Head of caudate nucleus (tissue), 42 donors: ENCODE results near the gene EEF2.
"Not testable (repeated sequence)": the region's sequence is repeated elsewhere in the genome, so short reads cannot be mapped to it uniquely, and the experiment has no call there.

ENCODE experiments used
- DNase-seq, 42 donors: peaks; one replicate each; pipeline versions ENCODE4 v3.0.0 to v3.0.0-alpha.2; 2020 to 2021; ENCODE audit warnings: mixed read lengths in 7 of 42
- intact Hi-C: fragments of 100-400 bp; cut with DNase I; formaldehyde crosslinking; loops from one replicate; pipeline ENCODE4 v1.15.0; 2022

Gene EEF2

DNA sequence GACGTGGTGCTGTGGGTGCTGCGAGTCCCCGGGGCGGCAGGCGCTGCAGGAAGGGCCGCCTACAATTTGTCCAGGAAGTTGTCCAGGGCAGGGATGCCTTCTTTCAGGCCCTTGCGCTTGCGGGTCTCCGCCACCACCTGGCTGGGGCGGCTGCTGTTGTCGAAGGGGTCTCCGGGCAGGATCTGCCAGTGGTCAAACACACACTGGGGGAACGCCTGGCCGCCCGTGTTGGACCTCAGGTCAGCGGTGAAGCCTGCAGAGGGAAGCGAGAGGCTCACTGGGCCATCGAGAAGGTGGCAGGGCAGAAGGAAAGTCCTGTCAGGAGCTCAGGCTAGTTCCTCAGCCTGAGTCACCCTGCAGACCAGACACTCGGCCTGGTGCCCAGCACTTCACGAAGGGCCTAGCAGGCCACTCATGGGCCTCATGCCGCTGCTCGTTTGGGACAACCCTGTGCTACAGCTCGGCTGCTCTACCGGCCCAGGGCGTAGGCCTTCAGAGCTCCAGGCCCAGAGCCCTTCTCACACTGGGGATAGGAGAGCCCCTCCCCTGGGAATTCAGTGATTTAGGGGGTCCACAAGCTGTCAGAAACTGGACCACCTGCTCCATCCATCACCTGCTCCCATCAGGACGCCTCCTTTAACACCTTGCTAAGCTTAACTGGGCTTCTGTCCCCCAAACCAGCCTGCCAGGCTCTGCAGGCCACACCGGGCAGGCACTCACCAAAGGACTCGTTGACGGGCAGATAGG lies 8.6 kb downstream of the EEF2 start:
- DNase-seq = peak in 3 of 42 donors; percentile 38 to 68 (median 54)
- intact Hi-C loops = loop anchor here (10.0 kb wide), 1 partner anchor 212 kb away; the partner anchor contains the start of genes APBA3 and MRPL54

DNA sequence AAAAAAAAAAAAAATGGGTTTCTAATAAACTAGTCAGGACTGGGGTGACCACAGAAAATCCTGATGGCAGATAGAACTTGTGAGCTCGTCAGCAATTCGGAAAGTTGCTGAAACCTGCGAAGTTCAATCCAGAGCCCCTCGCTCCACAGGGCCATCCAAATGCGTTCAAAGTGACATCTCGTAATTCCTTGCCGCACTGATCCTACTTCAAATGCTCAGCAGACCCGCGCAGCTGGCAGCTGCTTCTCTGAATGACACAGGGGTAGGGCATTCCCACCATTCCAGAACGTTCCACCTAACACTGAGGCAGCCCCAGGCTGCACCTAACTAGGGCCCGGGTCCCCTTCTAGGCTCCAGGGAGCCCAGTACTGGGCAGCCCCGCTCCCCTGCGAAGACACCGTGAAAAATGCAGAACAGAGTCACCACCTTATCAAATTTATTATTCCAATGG lies 9.6 kb downstream of the EEF2 start:
- DNase-seq = no peak

DNA sequence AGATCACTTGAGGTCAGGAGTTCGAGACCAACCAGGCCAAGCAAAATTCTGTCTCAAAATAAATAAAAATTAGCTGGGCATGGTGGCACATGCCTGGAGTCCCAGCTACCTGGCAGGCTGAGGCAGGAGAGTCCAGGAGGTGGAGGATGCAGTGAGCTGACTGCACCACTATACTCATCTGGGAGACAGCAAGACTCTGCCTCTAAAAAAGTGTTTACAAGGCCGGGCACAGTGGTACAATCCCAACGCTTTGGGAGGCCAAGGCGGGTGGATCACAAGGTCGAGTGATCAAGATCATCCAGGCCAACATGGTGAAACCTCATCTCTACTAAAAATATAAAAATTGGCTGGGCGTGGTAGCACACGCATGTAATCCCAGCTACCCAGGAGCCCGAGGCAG lies 10.1 kb downstream of the EEF2 start:
- intact Hi-C loops = loop anchor here (10.0 kb wide), 1 partner anchor 210 kb away; the partner anchor contains the start of genes APBA3 and MRPL54
- peak in 1 of 42 donors; percentile 37 for DNase-seq

More for the DNA sequence above, 9.6 kb downstream of the EEF2 start:
- intact Hi-C loops = loop anchor here (10.0 kb wide), 1 partner anchor 211 kb away; the partner anchor contains the start of genes APBA3 and MRPL54

- peak; percentile 96 to 99 (median 98) for DNase-seq
- intact Hi-C loops = loop anchor here (10.0 kb wide), 1 partner anchor 206 kb away; the partner anchor contains the start of genes APBA3 and MRPL54
These were observed 14.3 kb downstream of the EEF2 start, which contains the start of gene DAPK3 for GRCh38 chr19:3970808-3971598. DAPK3 (minus strand) TSS chr19:3971099; CDS start chr19:3969735, 1,364 bp downstream.

DNA sequence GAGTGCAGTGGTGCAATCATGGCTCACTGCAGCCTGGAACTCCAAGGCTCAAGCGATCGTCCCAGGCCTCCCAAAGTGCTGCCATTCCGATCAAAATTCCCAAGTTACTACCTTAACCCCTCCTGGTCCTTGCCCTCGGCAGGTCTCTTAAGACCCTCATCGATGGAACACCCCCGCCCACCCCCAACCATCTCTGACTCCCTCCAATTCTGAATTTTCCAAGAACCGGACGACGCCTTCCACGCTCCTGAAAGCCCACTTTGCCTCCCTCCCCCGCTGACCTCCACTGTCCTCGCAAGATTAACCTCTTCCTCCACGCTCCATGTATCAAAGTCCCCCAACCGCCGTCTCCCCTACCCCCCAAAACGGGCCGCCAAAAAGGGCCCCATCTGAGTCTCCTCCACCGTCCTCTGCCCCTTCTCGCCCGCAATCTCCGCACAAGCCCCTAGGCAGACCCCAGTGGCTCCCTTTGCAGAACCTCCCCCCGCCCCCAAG lies 14.9 kb downstream of the EEF2 start:
- intact Hi-C loops = loop anchor here (10.0 kb wide), 1 partner anchor 206 kb away; the partner anchor contains the start of genes APBA3 and MRPL54
- DNase-seq = no peak

DNA sequence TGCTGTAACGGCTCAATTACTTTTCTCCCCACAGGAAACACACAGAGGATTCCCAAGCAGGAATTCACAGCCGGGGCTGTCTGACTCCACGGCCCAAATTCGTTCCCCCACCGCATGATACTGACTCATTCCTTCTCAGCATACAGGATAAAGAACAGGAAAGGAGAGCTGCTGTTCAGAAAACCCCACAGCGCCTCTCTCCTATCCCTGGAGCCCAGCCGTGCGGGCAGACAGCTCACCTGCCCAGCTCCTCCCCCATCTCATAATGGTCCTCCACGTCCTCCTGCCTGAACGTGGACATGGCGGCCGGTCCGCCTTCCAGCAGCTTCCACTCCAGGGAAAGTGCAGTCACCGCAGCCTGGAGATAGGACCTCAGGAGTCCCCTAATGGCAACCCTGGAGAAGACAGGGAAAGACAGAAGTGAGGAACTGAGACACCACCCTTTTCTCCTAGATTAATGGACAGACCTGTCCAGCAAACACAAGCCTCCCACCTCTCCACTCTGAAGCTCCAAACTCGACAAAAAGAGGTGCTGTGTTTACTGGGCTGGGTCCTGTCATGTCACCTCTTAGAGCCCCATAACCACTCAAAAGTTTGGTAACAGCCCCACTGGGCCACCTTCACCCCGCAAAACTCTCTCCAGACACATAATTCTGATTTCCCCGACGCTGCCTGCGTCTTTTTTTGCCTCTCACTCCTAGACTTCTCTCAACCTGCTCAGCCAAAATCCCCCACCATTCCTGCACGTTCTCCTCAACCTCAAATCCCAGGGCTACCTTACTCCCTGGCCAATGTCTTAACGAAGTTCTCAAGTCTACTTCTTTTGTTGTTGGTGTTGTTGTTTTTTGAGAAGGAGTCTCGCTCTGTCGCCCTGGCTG lies 15.6 kb downstream of the EEF2 start:
- peak in 2 of 42 donors; percentile 34 to 47 for DNase-seq

DNA sequence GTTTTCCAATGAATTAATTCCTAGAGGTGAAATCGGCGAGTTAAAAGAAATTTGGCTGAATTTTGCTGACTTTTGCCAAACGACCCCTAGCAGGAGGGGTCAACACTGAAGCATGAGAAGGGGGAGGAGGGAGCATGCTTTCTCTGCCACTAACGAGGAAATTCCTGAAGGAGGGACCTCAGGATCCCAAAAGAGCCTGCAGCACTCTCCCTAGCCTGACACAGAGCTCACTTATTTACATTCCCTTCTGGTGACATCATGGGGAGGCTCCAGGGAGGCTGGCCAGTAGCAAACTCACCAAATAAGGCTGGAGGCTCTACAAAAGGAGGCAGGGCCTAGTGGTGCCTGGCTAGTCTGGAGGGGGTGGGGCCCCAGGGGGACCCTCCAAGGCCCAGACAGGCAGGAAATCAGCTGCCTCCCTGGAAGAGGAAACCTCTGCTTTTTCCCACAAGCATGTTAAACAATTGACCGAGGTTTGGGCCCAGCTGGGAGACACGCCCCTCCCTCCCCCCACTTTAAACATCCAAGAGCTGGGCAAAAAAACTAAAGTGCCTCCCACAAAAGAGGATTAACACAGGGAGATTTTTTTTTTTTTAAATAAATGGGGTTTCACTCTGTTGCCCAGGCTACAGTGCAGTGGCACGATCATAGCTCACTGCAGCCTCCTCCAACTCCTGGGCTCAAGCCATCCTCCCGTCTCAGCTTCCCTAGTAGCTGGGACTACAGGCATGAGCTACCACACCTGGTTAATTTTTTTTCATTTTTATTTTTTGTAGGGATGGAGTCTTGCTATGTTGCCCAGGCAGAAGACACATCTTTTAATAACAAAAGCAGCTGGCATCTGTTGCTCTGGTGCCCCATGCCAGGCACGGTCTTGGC lies 16.5 kb downstream of the EEF2 start:
- intact Hi-C loops = no loop called here
- peak in 1 of 42 donors; percentile 43 for DNase-seq

More for the DNA sequence above, 15.6 kb downstream of the EEF2 start:
- intact Hi-C loops = loop anchor here (10.0 kb wide), 1 partner anchor 205 kb away; the partner anchor contains the start of genes APBA3 and MRPL54

DNA sequence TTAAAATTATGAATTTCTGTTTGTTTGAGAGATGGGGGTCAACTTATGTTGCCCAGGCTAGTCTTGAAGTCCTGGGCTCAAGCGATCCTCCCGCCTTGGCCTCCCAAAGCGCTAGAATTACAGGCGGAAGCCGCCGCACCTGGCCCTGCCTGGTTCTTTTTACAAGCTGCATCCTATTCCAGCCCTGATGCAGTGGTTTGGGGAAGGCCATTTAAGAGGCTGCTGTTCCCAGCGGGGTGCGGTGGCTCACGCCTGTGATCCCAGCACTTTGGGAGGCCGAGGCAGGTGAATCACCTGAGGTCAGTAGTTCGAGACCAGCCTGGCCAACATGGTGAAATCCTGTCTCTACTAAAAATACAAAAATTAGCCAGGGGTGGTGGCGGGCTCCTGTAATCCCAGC lies 17.3 kb downstream of the EEF2 start:
- DNase-seq, intact Hi-C loops: not testable (repeated sequence)

DNA sequence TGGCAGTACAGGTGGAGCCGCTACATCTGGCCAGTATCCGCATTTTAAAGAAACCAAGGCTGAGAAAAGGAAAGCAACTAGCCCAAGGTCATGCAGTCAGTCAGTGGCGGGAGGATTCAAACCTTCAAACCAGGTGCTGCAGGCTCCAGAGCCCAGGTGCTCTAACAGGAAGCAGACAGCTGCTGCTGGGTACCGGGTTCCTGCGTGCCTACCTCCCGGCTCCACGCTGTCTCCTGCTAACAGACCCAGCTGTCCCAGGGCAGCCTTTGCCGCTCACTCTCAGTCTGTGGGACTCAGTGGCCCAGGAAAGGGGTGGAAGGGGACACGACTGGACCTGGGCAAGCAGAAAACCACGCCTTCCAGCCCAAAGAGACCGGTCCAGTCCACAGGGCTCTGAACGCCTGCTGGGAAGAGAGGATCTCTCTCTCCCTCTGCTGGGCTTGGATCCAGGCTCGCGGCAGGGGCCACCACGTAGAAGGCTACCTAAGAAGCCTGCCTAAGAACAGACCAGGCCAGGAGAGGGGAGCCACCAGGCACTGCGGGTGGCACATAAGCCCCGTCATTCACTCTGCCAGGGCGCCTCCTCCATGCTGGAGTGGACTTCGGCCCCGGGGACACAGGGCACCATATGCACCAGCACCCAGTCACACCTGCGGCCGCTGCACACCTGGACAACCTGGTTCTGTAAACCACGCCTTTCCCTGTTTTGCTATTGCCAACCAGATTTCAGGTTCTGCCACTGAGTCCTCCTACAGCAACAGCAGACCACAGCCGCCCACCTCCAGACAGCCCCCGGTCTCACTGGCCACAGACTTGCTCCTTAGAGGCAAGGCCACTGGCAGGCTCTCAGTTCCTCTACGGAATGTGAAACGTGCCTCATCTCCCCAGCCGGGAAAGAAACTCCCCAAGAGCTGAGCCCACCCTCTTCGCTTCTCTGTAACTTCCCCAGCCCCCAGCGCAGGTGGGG lies 18.9 kb downstream of the EEF2 start:
- no peak for DNase-seq
- intact Hi-C loops = no loop called here

- intact Hi-C loops = no loop called here
- DNase-seq = no peak
These were observed 20.7 kb downstream of the EEF2 start for GRCh38 chr19:3964256-3965194.

DNA sequence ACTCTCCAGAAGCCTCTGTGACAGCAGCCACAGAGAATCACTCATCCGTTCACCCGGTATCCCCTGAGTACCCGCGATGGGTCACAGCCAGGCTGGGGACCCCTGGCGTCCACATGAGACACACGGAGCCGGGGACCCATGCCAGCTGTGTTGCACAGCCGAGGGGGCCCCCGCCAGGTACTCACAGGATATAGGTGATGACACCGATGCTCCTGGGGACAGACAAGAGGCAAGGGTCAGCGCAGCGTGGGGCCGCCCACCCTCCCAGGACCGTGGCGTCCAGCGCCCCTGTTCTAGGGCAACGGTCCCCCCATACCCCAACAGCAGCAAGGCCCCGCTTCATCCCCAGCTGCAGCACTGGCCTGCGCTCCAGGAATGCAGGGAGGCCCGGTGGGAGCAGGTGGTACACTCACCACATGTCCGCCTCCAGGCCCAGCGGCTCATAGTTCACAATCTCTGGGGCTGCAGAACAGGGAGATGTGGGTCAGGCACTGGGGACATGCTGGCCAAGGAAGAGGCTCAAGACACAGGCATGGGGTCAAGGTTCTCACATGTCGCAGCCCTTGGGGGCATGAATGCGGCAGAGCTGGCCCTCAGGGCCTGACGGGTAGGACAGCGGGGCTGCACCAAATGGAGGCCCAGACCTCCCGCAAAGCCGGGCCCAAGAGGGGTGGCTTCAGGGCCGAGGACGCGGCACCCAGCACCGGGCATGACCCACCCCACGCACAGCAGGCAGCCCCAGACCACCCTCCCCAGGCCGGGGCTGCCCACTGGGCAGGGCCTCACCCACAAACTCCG lies 21.6 kb downstream of the EEF2 start:
- intact Hi-C loops = no loop called here
- no peak for DNase-seq

DNA sequence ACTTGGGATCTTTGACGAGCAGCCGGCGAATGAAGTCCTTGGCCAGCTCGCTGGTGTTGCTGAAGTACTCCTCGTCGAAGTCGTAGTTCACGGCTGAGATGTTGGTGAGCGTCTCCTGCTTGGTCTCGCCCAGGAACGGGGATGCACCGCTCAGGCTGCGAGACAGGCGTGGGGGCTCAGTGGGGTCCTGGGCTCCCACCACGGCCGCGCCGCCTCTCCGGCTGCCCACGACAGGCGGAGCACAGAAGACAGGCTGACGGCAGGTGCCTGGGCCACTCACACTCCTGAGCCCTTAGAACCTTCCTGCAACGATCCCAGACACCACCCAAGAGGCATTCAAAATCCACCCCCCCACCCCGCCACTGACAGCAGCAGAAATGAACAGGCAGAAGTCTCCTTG lies 24.3 kb downstream of the EEF2 start:
- DNase-seq = peak in 7 of 42 donors; percentile 16 to 49 (median 33)
- intact Hi-C loops = no loop called here

DNA sequence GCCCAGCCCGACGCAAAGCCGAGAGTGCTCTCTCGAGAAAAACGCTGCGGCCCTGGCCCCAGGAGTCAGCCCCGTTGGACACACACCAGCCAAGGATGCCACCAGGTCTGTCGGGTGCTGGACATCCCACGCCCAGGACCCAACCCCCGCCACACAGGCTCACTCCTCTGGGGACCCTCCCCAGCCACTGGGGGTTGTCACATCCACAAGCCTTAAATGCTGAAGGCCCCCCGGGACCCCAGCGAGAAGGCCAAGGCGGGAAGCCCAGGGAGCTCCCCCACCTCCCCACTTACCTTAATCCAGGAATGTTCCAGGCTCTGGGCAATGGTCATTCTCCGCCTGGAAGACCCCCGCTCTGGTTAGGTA lies 25.5 kb downstream of the EEF2 start:
- intact Hi-C loops = no loop called here
- no peak for DNase-seq
